Mesendoderm (in vitro differentiated cells): ENCODE results near the gene SLC25A42.
"Not testable (repeated sequence)": the region's sequence is repeated elsewhere in the genome, so short reads cannot be mapped to it uniquely, and the experiment has no call there.

Source experiments
- DNase-seq: peaks from one replicate; pipeline ENCODE4 v3.0.0; 2013
- H2AK5ac ChIP-seq: 2 replicates; pipeline ENCODE4 v1.6.1; 2013; ENCODE audit warnings: low read length, inconsistent platforms
- H2BK120ac ChIP-seq: 2 replicates; pipeline ENCODE4 v1.6.1; 2013; ENCODE audit warnings: low read depth, mild to moderate bottlenecking, low read length, moderate library complexity, mixed read lengths
- H2BK15ac ChIP-seq: replicated peaks from 2 replicates; pipeline ENCODE4 v1.6.1; 2013; ENCODE audit warnings: low read depth, mild to moderate bottlenecking, moderate library complexity
- H2BK5ac ChIP-seq: 2 replicates; pipeline ENCODE4 v1.6.1; 2013; ENCODE audit warnings: low read length, inconsistent platforms
- H3K18ac ChIP-seq: 2 replicates; pipeline ENCODE4 v1.6.1; 2013; ENCODE audit warnings: mild to moderate bottlenecking, low read length, mixed read lengths
- H3K23ac ChIP-seq: one replicate; pipeline ENCODE4 v1.6.1; 2013; ENCODE audit warnings: low read length
- H3K27ac ChIP-seq: 2 replicates; pipeline ENCODE4 v1.5.1; 2013; ENCODE audit warnings: low read depth, mild to moderate bottlenecking, inconsistent platforms, low read length, moderate library complexity
- H3K27me3 ChIP-seq: 2 replicates; pipeline ENCODE4 v1.6.1; 2013; ENCODE audit warnings: low read length, control low read depth, mild to moderate bottlenecking, inconsistent platforms; ENCODE audit not compliant: insufficient read depth, poor library complexity
- H3K36me3 ChIP-seq: 2 replicates; pipeline ENCODE4 v1.6.1; 2013; ENCODE audit warnings: low read length, inconsistent platforms; ENCODE audit not compliant: control insufficient read depth, insufficient read depth
- H3K4ac ChIP-seq: one replicate; pipeline ENCODE4 v1.6.1; 2013; ENCODE audit warnings: low read depth, mild to moderate bottlenecking, low read length, moderate library complexity
- H3K4me1 ChIP-seq: 2 replicates; pipeline ENCODE4 v1.6.1; 2013; ENCODE audit warnings: low read depth, low read length, inconsistent platforms; ENCODE audit not compliant: control insufficient read depth
- H3K4me2 ChIP-seq: 2 replicates; pipeline ENCODE4 v1.6.1; 2013; ENCODE audit warnings: low read length
- H3K4me3 ChIP-seq: 2 replicates; pipeline ENCODE4 v1.5.1; 2013; ENCODE audit warnings: mild to moderate bottlenecking, low read length
- H3K56ac ChIP-seq: one replicate; pipeline ENCODE4 v1.6.1; 2013; ENCODE audit warnings: low read length
- H3K79me1 ChIP-seq: 2 replicates; pipeline ENCODE4 v1.6.1; 2013; ENCODE audit warnings: low read length, inconsistent platforms
- H3K79me2 ChIP-seq: 2 replicates; pipeline ENCODE4 v1.6.1; 2013; ENCODE audit warnings: mild to moderate bottlenecking, low read length; ENCODE audit not compliant: control insufficient read depth, insufficient read depth
- H3K9ac ChIP-seq: 2 replicates; pipeline ENCODE4 v1.6.1; 2013; ENCODE audit warnings: low read length, inconsistent platforms
- H4K5ac ChIP-seq: one replicate; pipeline ENCODE4 v1.6.1; 2013; ENCODE audit warnings: low read length
- H4K8ac ChIP-seq: one replicate; pipeline ENCODE4 v1.6.1; 2013; ENCODE audit warnings: low read depth, mild to moderate bottlenecking, control low read depth, low read length, moderate library complexity
- WGBS: extraction: QIAGEN DNeasy Blood & Tissue Kit; methylation state at CpG from one replicate; pipeline ENCODE4 v1.1.7; 2013; ENCODE audit warnings: low lambda C conversion rate, missing lambda C conversion rate; ENCODE audit not compliant: insufficient coverage; ENCODE audit errors: extremely low coverage; 5-methylcytosine and 5-hydroxymethylcytosine counted together

Gene SLC25A42

DNA sequence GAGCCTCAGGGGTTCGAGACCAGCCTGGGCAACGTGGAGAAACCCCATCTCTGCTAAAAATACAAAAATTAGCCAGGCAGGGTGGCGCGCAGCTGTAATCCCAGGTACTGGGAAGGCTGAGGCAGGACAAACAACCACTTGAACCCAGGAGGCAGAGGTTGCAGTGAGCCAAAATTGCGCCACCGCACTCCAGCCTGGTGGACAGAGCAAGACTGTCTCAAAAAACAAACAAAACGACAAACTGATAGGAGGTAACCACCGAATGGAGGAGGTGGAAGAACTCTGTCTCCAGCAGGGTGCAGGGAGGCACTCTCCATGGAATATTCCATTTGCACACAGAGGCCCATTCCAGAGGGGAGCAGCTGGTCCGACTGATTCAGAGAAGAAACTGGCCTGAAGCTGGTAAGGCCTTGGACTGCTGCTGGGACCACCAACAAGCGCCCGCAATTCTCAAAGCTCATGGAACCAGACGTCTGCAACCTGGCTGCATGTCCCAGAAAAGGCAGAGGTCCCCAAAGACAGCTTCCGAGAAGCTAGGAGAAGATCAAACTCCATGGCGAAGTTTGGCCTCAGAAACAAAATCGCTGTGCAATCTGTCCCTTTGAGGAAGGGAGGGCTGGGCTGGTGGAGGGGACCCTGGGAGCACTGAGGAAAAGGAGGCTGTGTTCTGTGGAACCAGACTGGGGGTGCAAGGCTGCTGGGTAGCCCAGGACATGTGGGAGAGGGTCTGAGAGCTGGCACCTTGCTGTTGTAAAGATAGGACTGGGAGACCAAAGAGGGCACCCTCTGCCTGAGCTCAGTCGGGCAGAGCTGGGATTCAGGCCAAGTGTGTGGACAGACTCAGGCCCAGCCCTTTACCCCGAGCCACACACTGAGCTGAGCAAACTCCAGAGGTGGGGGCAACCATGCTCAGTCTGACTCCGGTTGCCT is 35.2 kb downstream of the SLC25A42 start:
- no peak overlapping the region for H3K27ac ChIP-seq
- no peak overlapping the region for H2BK5ac ChIP-seq
- no peaks in the 10 kb centered on the region for H3K79me2 ChIP-seq
- H3K4me1 ChIP-seq, result no peaks in the 10 kb centered on the region
- H2BK120ac ChIP-seq, result no peak overlapping the region
- H3K9ac ChIP-seq, result no peak overlapping the region
- no peak for DNase-seq
- H3K79me1 ChIP-seq, result no peaks in the 10 kb centered on the region
- H4K8ac ChIP-seq, result no peak overlapping the region
- no peak overlapping the region for H3K4ac ChIP-seq
- no peak overlapping the region for H2BK15ac ChIP-seq
- H3K4me2 ChIP-seq, result no peak overlapping the region
- no peak overlapping the region for H3K23ac ChIP-seq
- H3K56ac ChIP-seq, result no peak overlapping the region
- H2AK5ac ChIP-seq, result no peak overlapping the region
- H3K36me3 ChIP-seq, result no peaks in the 10 kb centered on the region
- no peaks in the 10 kb centered on the region for H3K27me3 ChIP-seq
- no peak overlapping the region for H3K18ac ChIP-seq
- no peak overlapping the region for H3K4me3 ChIP-seq
- no peak overlapping the region for H4K5ac ChIP-seq
- no CpG with 5 or more reads among the region's 18 CpGs for WGBS

DNA sequence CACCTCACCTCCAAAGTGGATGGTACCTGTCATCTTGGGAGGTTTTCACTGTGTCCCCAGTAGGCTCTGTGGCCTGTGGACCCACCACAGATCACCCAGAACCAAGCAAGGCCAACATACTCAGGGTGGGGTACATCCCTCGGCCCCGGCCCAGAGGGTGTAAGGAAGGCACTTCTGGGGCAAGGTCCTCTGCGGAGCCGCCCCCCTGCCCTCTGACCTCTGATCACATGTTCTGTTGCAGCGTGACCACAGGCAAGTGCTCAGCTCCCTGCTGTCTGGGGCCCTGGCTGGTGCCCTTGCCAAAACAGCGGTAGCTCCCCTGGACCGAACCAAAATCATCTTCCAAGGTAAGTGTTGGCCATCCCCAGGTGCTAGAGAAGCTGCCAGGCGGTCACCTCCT is 37.7 kb downstream of the SLC25A42 start:
- H2BK15ac ChIP-seq, result no peak overlapping the region
- H4K5ac ChIP-seq, result no peak overlapping the region
- no peaks in the 10 kb centered on the region for H3K79me1 ChIP-seq
- H3K56ac ChIP-seq, result no peak overlapping the region
- no peak overlapping the region for H3K18ac ChIP-seq
- H3K79me2 ChIP-seq, result no peaks in the 10 kb centered on the region
- H3K27ac ChIP-seq, result no peak overlapping the region
- no peaks in the 10 kb centered on the region for H3K27me3 ChIP-seq
- no CpG with 5 or more reads among the region's 8 CpGs for WGBS
- no peak overlapping the region for H4K8ac ChIP-seq
- no peak overlapping the region for H3K4ac ChIP-seq
- no peak overlapping the region for H3K9ac ChIP-seq
- no peak overlapping the region for H3K23ac ChIP-seq
- H2AK5ac ChIP-seq, result no peak overlapping the region
- H3K4me3 ChIP-seq, result no peak overlapping the region
- DNase-seq, result no peak
- peaks cover 2% of the 10 kb centered on the region for H3K4me1 ChIP-seq
- H2BK120ac ChIP-seq, result no peak overlapping the region
- no peaks in the 10 kb centered on the region for H3K36me3 ChIP-seq
- H3K4me2 ChIP-seq, result no peak overlapping the region
- no peak overlapping the region for H2BK5ac ChIP-seq

DNA sequence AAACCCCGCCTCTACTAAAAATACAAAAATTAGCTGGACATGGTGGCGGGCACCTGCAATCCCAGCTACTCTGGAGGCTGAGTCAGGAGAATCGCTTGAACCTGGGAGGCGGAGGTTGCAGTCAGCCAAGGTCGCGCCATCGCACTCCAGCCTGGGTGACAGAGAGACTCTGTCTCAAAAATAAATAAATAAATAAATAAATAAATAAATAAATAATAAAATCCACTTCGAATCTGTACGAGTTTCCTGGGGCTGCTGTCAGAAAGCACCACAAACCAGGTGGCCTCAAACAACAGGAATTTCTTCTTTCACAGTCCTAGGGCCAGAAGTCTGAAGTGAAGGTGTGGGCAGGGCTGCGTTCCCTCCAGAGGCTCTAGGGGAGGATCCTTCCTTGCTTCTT is 38.8 kb downstream of the SLC25A42 start:
- WGBS, result no CpG with 5 or more reads among the region's 10 CpGs
- H2AK5ac ChIP-seq, result not testable (repeated sequence)

DNA sequence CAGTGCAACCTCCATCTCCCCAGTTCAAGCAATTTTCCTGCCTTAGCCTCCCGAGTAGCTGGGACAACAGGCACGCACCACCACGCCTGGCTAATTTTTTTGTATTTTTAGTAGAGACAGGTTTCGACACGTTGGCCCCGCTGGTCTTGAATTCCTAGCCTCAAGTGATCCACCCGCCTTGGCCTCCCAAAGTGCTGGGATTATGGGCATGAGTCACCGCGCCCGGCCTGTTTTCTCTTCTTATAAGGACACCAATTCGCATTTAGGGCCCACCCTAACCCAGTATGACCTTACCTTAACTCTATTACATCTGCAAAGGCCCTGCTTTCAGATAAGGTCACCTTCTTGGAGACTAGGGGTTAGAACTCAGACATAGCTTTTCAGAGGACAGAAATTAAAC is 39.4 kb downstream of the SLC25A42 start:
- no peak overlapping the region for H3K9ac ChIP-seq

More for the DNA sequence above, 38.8 kb downstream of the SLC25A42 start:
- H3K18ac ChIP-seq, H2BK5ac ChIP-seq, H3K27me3 ChIP-seq, H2BK120ac ChIP-seq, H3K9ac ChIP-seq, DNase-seq, H3K27ac ChIP-seq, H4K5ac ChIP-seq, H3K36me3 ChIP-seq, H3K79me1 ChIP-seq, H3K4me1 ChIP-seq, H3K23ac ChIP-seq, H3K4me3 ChIP-seq, H3K4me2 ChIP-seq, H3K79me2 ChIP-seq, H2BK15ac ChIP-seq, H3K56ac ChIP-seq, H4K8ac ChIP-seq, H3K4ac ChIP-seq: not testable (repeated sequence)

DNA sequence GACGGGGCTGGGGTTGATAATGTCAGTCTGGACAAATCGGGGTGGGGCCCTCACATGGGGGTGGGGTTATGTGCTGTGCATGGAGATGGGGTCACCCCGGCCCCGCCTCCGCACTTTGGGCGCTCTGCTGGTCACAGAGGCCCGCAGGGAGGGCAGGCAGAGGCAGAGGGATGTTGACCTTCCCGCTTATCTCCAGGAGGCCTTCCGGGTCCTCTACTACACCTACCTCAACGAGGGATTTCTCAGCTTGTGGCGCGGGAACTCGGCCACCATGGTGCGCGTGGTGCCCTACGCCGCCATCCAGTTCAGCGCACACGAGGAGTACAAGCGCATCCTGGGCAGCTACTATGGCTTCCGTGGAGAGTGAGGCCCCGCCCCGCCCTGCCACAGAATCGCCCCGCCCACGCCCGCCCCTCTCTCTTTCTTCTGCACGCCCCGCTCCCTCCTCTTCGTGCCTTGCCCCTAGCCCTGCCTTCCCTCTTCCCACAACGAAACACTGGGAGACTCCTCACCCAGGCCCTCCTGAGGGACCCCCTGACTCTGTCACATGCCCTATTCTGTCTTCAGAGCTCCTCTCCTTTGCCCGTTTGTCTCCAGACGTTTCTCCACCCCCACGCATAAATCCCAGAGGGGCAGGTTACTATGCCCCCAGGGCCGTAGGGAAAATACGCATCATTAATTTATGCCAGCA is 41.7 kb downstream of the SLC25A42 start:
- Histone ChIP-seq H2BK120ac (no peak overlapping the region), H3K18ac (peak overlapping the region; percentile 16), H3K23ac (no peak overlapping the region), H2BK15ac (no peak overlapping the region), H3K79me1 (no peaks in the 10 kb centered on the region), H3K27me3 (no peaks in the 10 kb centered on the region), H3K79me2 (no peaks in the 10 kb centered on the region), H3K9ac (peak overlapping the region; percentile 84), H3K56ac (peak overlapping the region; percentile 88), H2BK5ac (peak overlapping the region; percentile 17), H2AK5ac (no peak overlapping the region), H3K4me2 (peak overlapping the region; percentile 84), H3K4me1 (peaks cover 2% of the 10 kb centered on the region), H4K8ac (no peak overlapping the region), H3K27ac (peak overlapping the region; percentile 34), H4K5ac (no peak overlapping the region), H3K4ac (no peak overlapping the region), H3K4me3 (peak overlapping the region; percentile 32), H3K36me3 (no peaks in the 10 kb centered on the region)
- DNase-seq, result peak; percentile 84
- WGBS, result no CpG with 5 or more reads among the region's 36 CpGs

More for the DNA sequence above, 39.4 kb downstream of the SLC25A42 start:
- no peak for DNase-seq
- H3K18ac ChIP-seq, result no peak overlapping the region
- no peaks in the 10 kb centered on the region for H3K79me2 ChIP-seq
- H3K23ac ChIP-seq, result no peak overlapping the region
- H4K5ac ChIP-seq, result no peak overlapping the region
- H3K36me3 ChIP-seq, result no peaks in the 10 kb centered on the region
- no peak overlapping the region for H3K4me2 ChIP-seq
- H3K56ac ChIP-seq, result no peak overlapping the region
- H3K79me1 ChIP-seq, result no peaks in the 10 kb centered on the region
- no peak overlapping the region for H3K4ac ChIP-seq
- no peak overlapping the region for H2BK5ac ChIP-seq
- H4K8ac ChIP-seq, result no peak overlapping the region
- no peak overlapping the region for H3K4me3 ChIP-seq
- H3K4me1 ChIP-seq, result peaks cover 2% of the 10 kb centered on the region
- H2BK120ac ChIP-seq, result no peak overlapping the region
- no peak overlapping the region for H2AK5ac ChIP-seq
- H3K27me3 ChIP-seq, result no peaks in the 10 kb centered on the region
- no peak overlapping the region for H2BK15ac ChIP-seq
- H3K27ac ChIP-seq, result no peak overlapping the region
- no CpG with 5 or more reads among the region's 11 CpGs for WGBS
